HT-29 (cell line): ENCODE measurements around the gene MKI67. TPM values are rescaled to one million over a fixed set of nuclear protein-coding genes. Genes with fewer than 3 reads are reported as not detected.

Experiments
- DNase-seq: peaks from one replicate; pipeline ENCODE4 v3.0.0-alpha.2; 2015; ENCODE audit warnings: low spot score
- total RNA-seq: library from RNA; depleted of rRNA; stranded (reverse); fragments of >200 nt; shearing (Covaris generic); gene quantifications from 2 replicates; pipeline ENCODE4 v1.2.3, GENCODE V29; 2014

Gene MKI67
- total RNA-seq, 1 experiment from 2014 or later = 49.8 TPM

GRCh38 chr10:128083191-128083895 lies 42.9 kb downstream of the MKI67 start:
- DNase-seq = no peak

GRCh38 chr10:128081720-128082119 lies 44.5 kb downstream of the MKI67 start:
- no peak for DNase-seq

DNA sequence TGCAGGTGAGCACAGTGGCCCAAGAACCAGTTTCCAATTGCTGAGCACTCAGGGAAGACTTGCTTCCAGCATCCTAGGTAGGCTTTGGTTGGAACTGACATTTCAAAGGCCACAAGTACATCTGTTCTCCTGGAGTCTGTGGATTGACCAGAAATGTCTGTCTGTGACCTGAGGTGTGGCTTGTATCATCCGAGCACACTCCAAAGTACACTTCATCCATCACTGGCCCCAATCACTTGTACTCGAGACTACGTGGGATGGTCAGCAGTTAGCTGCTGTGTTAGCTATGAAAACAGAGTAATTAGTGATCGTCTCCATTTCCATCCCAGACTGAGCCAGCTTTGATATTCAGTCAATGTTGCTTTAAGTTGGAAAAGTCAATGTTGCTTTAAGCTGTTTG lies 45.0 kb downstream of the MKI67 start:
- no peak for DNase-seq

DNA sequence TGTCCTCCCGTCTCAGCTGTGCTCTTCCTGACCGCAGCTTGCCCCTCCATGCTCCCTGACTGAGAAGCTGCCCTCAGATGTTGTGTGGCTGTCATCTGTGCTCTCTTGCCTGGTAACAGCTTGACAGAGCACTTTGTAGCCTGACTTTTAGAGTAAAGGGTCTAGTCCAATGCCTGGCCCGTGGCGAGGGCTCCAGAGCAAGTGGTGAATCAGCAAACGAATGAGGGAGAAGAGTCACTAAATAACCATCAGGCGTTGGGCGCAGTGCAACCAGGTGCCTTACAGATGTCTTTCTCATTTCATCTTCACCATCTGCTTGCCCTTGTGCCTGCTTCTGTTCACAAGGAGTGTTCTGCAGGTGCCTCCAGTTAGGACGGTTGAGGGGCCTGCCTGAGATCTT lies 45.6 kb downstream of the MKI67 start:
- DNase-seq = no peak

GRCh38 chr10:128080231-128080630 lies 46.0 kb downstream of the MKI67 start:
- DNase-seq = no peak

DNA sequence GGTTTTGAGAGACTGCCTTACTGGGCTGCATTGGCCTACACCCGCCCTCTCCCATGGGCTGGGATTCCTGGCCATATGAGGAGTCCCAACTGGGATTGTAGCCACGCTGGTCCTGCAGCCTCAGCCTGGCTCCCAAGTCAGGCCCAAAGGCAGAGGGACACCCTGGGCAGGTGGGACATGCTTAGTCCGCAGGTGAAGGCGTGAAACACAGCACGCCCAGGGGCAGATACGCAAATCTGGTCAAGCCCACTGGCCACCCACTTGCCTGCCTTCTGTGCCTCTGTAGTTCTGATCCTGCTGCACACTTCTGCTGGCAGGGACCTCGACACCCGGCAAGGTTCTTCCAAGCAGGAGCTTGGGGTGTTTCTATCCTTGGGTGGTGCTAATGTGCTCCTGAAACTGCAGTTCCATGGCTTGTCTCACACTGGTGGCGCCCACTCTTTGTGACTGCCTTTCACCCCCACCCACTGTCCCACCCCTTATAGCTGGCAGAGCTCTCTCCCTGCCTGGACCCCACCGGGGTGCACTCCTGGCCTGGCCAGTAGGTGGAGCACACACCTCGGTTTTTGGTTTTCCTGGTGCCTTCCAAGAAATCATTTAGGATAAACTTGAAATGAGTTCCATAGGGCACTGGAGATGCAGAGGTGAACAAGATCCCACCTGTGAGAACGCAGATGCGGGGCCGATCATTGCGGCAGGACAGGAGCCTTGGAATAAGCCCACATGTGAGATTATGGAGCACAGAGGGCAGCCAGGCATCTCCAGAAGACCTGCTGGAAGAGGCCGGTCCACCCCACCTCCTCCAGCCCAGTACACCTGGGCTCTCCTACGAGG lies 47.9 kb downstream of the MKI67 start:
- DNase-seq = peak; percentile 61

- DNase-seq = no peak
These were observed 48.9 kb downstream of the MKI67 start for GRCh38 chr10:128077155-128077875.

GRCh38 chr10:128074589-128074988 lies 51.6 kb downstream of the MKI67 start:
- no peak for DNase-seq

DNA sequence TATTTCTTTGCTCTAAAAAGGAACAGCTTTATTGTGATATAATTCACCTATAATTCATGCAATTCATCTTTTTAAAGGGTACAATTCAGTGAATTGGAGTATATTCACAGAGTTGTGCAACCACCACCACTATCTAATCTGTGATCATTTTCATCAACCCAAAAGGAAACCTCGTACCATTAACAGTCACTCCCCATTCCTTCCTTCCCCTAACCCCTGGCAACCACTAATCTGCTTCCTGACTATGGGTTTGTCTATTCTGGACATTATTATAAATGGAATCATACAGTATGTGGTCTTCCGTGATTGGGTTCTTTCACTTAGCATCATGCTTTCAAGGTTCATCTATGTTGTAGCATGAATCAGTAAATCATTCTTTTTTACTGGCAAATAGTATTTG lies 52.3 kb downstream of the MKI67 start:
- no peak for DNase-seq

DNA sequence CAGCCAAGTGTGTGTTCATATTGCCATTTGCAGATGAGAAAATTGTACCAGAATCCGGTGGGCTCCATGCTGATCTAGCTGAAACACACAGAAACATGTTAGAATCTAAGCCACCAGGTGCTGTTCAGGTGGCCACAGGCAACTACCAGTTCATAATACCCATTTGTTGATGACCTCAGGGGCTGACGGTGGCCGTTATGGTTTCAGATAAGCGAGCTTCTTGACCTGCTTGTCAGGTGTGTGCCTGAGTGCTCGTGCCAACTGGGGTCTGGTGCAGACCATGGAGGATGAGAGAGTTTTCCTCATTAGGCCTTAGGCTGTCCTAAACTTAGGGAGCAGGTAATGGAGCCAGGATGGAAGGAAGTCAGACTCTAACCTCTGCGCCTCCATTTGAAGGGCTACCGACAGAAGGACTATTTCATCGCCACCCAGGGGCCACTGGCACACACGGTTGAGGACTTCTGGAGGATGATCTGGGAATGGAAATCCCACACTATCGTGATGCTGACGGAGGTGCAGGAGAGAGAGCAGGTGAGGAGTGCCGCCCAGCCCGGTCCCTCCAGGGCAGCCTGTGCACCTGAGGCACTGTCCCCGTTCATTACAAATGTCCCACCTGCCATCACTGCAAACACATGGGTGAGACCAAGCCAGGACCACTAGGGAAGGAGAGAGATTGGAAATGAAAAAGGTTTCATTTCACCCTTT lies 53.1 kb downstream of the MKI67 start:
- DNase-seq = no peak

DNA sequence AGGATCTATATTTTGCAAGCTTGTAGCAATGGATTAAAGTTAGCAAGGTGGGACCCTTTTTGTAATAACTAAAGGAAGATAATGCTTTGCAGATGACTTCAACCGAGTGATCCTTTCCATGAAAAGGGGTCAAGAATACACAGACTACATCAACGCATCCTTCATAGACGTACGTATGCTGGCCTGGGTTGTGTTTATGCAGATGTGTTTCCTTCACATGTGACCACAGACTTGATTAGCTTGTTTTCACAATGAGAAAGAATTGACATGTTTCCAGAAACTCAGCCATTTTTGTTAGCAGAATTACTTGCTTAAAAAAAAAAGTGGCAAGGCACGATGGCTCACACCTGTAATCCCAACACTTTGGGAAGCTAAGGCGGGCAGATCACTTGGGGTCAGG lies 54.2 kb downstream of the MKI67 start:
- DNase-seq = no peak

DNA sequence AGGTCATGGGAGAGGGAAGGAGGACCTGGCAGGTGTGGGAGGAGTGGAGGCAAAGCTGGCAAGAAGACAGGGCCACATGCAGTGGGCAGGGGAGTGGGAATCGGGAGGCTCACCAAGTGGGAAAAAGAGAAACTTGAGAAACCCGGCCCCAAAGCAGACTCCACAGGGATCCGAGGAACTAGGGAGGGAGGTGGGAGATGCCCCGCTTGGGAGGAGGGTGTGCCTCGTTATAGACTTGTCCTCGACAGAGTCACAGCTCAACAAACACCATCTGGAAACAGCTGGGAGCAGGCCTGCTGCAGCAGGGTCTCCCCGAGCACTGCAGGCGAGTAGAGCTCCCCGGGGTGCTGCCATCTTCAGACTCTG lies 54.8 kb downstream of the MKI67 start:
- no peak for DNase-seq

GRCh38 chr10:128070721-128071416 lies 55.4 kb downstream of the MKI67 start:
- DNase-seq = no peak

GRCh38 chr10:128070161-128070560 lies 56.1 kb downstream of the MKI67 start:
- no peak for DNase-seq

GRCh38 chr10:128069351-128070051 lies 56.7 kb downstream of the MKI67 start:
- DNase-seq = peak; percentile 74

DNA sequence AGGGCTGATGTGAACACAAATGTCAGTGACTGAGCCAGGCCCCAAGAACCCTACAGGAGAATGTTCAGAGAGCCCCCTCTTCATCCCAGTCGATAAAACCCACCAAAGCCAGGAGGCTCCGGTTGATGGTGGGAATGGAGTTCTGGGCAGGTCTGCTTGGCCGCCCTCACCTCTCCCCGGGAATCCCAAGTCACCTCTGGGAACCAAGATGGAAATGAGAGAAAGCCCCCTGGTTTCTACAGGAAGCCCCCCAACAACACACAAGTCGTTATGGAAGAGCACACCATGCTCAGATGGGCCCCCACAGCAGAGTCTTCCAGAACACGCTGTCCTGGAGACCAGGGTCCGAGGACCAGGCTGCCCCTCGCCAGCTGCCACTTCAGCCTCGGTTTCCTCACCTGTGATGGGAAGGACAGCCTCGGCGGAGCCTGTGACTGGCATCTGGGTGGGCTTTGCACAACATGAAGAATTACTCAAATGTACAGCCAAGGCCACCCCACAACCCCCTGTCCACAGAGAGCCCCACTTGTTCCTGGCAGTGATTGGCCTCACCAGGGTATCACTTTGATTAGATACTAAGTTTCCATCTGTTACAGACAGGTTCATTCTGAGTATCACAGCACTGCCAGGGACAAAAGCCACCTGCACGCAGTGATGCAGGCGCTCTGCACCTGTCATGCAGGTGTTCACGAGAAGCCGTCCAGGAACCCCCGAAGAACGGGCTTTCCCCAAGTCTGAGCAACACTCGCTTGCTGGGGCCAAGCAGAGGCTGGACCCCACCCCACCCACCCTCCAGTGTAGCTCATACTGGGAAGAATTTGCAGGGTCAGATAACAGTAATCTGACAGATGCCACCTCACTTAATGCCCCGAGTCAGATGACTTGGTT lies 57.6 kb downstream of the MKI67 start:
- no peak for DNase-seq

GRCh38 chr10:128067691-128068397 lies 58.4 kb downstream of the MKI67 start:
- no peak for DNase-seq

DNA sequence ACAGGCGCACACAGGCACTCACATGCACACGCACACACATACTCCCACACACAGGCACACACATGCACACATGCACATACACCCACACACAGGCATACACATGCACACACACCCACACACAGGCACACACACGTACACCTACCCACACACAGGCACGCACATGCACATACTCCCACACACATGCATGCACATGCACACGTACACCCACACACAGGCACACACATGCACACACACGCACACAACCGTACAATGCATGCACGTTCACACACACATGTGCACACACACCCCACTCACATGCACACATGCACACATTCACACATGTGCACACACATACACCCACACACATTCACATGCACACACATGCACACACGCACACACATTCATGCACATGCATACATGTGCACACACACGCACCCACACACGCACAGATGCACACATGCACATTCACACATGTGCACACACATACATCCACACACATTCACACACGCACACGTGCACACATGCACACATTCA lies 59.3 kb downstream of the MKI67 start:
- DNase-seq = no peak
